ENCODE data around the gene TNK1.
A peak's percentile ranks its signal among the peaks of the same experiment; 100 is the strongest.

DNA sequence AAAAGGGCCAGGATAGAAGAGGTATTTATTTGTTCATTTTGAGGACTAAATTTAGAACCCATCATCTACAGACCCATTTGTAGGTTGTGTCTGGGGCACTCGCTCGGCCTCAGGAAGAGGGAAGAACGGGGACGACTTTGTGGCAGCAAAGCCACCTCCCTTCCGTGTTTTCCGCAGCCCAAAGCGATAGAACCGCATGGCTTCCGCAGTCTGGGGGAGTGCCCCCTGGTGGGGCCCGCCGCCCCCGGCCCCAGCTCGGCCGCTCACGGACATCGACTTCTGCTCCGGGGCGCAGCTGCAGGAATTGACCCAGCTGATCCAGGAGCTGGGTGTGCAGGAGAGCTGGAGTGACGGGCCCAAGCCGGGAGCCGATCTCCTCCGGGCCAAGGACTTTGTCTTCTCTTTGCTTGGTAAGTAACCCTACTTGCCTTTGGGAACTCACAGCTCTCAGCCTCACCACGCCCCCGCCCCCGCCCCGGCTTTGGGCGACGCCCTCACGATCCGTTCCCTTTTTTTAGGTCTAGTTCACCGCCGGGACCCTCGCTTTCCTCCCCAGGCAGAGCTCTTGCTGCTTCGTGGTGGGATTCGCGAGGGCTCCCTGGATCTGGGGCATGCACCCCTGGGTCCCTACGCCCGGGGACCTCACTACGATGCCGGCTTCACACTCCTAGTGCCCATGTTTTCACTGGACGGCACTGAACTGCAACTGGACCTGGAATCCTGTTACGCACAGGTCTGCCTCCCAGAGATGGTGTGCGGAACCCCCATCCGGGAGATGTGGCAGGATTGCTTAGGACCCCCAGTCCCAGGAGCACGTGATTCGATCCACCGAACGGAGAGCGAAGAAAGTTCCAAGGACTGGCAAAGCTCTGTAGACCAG is 55.0 kb downstream of the TNK1 start:
- TF ChIP-seq CTCF (IDR thresholded peaks at IDR 0.05) (peak; percentile 9 to 51 (median 25)), POLR2A (IDR thresholded peaks at IDR 0.05) (no peak)
